Ishikawa (cell line): Measurements from ENCODE around the gene TRAF4.

Experiments used
- CEBPB ChIP-seq: IDR thresholded peaks from 2 replicates; pipeline ENCODE4 v1.6.1; 2012
- EP300 ChIP-seq: IDR thresholded peaks from 2 replicates; pipeline ENCODE4 v1.6.1; 2012; ENCODE audit warnings: borderline replicate concordance
- MAX ChIP-seq: IDR thresholded peaks from 2 replicates; pipeline ENCODE4 v1.6.1; 2012
- RAD21 ChIP-seq: IDR thresholded peaks from 2 replicates; pipeline ENCODE4 v1.6.1; 2012; ENCODE audit warnings: low read depth
- REST ChIP-seq: IDR thresholded peaks from 2 replicates; pipeline ENCODE4 v1.6.1; 2012; ENCODE audit warnings: low read depth, mild to moderate bottlenecking
- TAF1 ChIP-seq: IDR thresholded peaks from 2 replicates; pipeline ENCODE4 v1.6.1; 2012; ENCODE audit warnings: low read depth, mild to moderate bottlenecking
- TEAD4 ChIP-seq: IDR thresholded peaks from 2 replicates; pipeline ENCODE4 v1.6.1; 2012
- YY1 ChIP-seq: IDR thresholded peaks from 2 replicates; pipeline ENCODE4 v1.6.1; 2012; ENCODE audit warnings: low read depth

- TF ChIP-seq REST = no peak
- no peak for TF ChIP-seq RAD21
- no peak for TF ChIP-seq EP300
- TF ChIP-seq TEAD4 = no peak
- TF ChIP-seq TAF1 = no peak
- TF ChIP-seq MAX = no peak
- no peak for TF ChIP-seq CEBPB
- TF ChIP-seq YY1 = no peak
Observed at GRCh38 chr17:28749516-28750177, 5.8 kb downstream of the TRAF4 start.
